ENCODE data around the gene TMEM123. TPM values are rescaled to one million over a fixed set of nuclear protein-coding genes. Genes with fewer than 3 reads are reported as not detected.

Gene TMEM123
- total RNA-seq, 1 experiment from 2014 or later, result 400 TPM

GRCh38 chr11:102491969-102492368 lies 39.4 kb upstream of the TMEM123 start:
- Mint-ChIP-seq H3K4me3 (ENCODE audit: unreplicated experiment) (no peak overlapping the region), H3K27me3 (ENCODE audit: insufficient read depth, unreplicated experiment) (no peaks in the 10 kb centered on the region), H3K4me1 (ENCODE audit: low read depth, unreplicated experiment) (peaks cover 33% of the 10 kb centered on the region), H3K27ac (ENCODE audit: unreplicated experiment) (no peak overlapping the region), H3K9me3 (ENCODE audit: unreplicated experiment) (no peaks in the 10 kb centered on the region), H3K36me3 (ENCODE audit: insufficient read depth, unreplicated experiment) (no peaks in the 10 kb centered on the region)
- peaks cover 33% of the 10 kb centered on the region for H3K4me1 ChIP-seq
- H3K9me3 ChIP-seq, result no peaks in the 10 kb centered on the region
- no peak for DNase-seq
- ChIA-PET CTCF (no interaction called here), POLR2A (no interaction called here)
- H3K27me3 ChIP-seq (replicated peaks; ENCODE audit: control insufficient read depth, insufficient read depth, low read length), result no peaks in the 10 kb centered on the region
- no peak for TF ChIP-seq CTCF (IDR thresholded peaks at IDR 0.05; ENCODE audit: insufficient read depth in 1 of 2, low read depth in 1 of 2, low read length in 1 of 2, severe bottlenecking in 1 of 2, unreplicated experiment in 1 of 2)
- H3K36me3 ChIP-seq (ENCODE audit: control insufficient read depth, insufficient read depth, low read length), result no peaks in the 10 kb centered on the region
- BruUV-seq (replicated peaks), result no TSS peak
- intact Hi-C loops (cut with micrococcal nuclease; ENCODE audit: unreplicated experiment), result loop anchor here (10.0 kb wide), 1 partner anchor 627 kb away; no protein-coding TSS in a partner anchor
- H3K4me3 ChIP-seq (ENCODE audit: low read depth, low read length), result no peak overlapping the region

DNA sequence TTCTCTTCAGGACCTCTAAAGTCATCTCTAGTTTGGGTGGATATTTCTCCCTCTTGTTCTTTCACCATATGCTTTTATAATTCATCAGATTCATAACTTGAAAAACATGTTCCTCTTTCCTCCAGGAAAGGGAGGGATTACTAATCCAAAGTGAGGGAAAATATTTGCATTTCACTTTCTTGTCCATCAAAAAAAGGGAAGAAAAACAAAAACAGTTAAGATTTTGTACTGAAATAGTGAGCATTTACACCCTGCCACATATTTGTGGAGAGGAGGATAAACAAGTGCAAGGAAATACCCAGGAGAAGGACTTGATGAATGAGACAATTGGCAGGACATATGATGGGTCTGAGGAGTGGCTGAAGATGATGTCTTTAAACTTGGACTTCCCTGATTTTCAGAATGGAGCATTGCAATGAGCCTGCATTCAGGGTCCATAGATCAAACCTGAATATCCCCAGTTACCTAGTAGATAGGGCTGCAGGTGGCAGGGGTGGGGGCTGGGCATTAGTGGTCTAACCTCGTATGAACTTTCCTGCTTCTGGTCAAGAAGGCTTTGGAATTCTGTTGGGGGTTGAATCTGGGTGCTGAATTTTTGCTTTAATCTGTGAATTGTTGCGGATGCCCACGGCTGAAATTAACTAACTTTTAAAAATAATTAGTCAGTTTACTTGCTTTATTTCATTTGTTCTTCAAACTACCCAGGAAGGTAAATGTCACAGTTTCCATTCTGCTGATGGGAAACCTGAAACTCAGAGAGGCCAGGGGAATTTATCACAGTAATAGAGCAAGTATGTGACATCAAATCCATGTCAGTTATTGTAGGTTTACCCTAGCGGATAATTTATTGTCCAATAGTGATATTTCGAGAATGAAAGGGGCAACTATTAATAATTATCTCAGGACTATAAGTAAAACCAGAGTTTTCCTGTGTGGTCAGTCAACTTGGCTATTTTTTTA lies 36.9 kb upstream of the TMEM123 start:
- no peaks in the 10 kb centered on the region for H3K9me3 Mint-ChIP-seq (ENCODE audit: unreplicated experiment)
- Histone ChIP-seq H3K27me3 (replicated peaks; ENCODE audit: control insufficient read depth, insufficient read depth, low read length) (no peaks in the 10 kb centered on the region), H3K9me3 (no peaks in the 10 kb centered on the region), H3K4me1 (peaks cover 16% of the 10 kb centered on the region), H3K36me3 (ENCODE audit: control insufficient read depth, insufficient read depth, low read length) (no peaks in the 10 kb centered on the region), H3K4me3 (ENCODE audit: low read depth, low read length) (no peak overlapping the region)
- TF ChIP-seq CTCF (IDR thresholded peaks at IDR 0.05; ENCODE audit: insufficient read depth in 1 of 2, low read depth in 1 of 2, low read length in 1 of 2, severe bottlenecking in 1 of 2, unreplicated experiment in 1 of 2), result no peak
- ChIA-PET POLR2A (no interaction called here), CTCF (no interaction called here)
- no peaks in the 10 kb centered on the region for H3K27me3 Mint-ChIP-seq (ENCODE audit: insufficient read depth, unreplicated experiment)
- no TSS peak for BruUV-seq (replicated peaks)
- intact Hi-C loops (cut with micrococcal nuclease; ENCODE audit: unreplicated experiment), result loop anchor here (10.0 kb wide), 1 partner anchor 625 kb away; no protein-coding TSS in a partner anchor
- DNase-seq, result no peak
- H3K36me3 Mint-ChIP-seq (ENCODE audit: insufficient read depth, unreplicated experiment), result no peaks in the 10 kb centered on the region
- H3K4me1 Mint-ChIP-seq (ENCODE audit: low read depth, unreplicated experiment), result peaks cover 16% of the 10 kb centered on the region
- H3K4me3 Mint-ChIP-seq (ENCODE audit: unreplicated experiment), result no peak overlapping the region
- H3K27ac Mint-ChIP-seq (ENCODE audit: unreplicated experiment), result no peak overlapping the region

GRCh38 chr11:102488208-102488607 lies 35.6 kb upstream of the TMEM123 start:
- no peaks in the 10 kb centered on the region for H3K27me3 Mint-ChIP-seq (ENCODE audit: insufficient read depth, unreplicated experiment)
- H3K4me3 Mint-ChIP-seq (ENCODE audit: unreplicated experiment), result no peak overlapping the region
- Histone ChIP-seq H3K9me3 (no peaks in the 10 kb centered on the region), H3K36me3 (ENCODE audit: control insufficient read depth, insufficient read depth, low read length) (no peaks in the 10 kb centered on the region), H3K4me1 (peaks cover 5% of the 10 kb centered on the region), H3K27me3 (replicated peaks; ENCODE audit: control insufficient read depth, insufficient read depth, low read length) (no peaks in the 10 kb centered on the region), H3K4me3 (ENCODE audit: low read depth, low read length) (no peak overlapping the region)
- POLR2A ChIA-PET, result no interaction called here
- no TSS peak for BruUV-seq (replicated peaks)
- H3K36me3 Mint-ChIP-seq (ENCODE audit: insufficient read depth, unreplicated experiment), result no peaks in the 10 kb centered on the region
- no peak for DNase-seq
- peaks cover 8% of the 10 kb centered on the region for H3K4me1 Mint-ChIP-seq (ENCODE audit: low read depth, unreplicated experiment)
- intact Hi-C loops (cut with micrococcal nuclease; ENCODE audit: unreplicated experiment), result no loop called here
- H3K9me3 Mint-ChIP-seq (ENCODE audit: unreplicated experiment), result no peaks in the 10 kb centered on the region
- H3K27ac Mint-ChIP-seq (ENCODE audit: unreplicated experiment), result no peak overlapping the region
- TF ChIP-seq CTCF (IDR thresholded peaks at IDR 0.05; ENCODE audit: insufficient read depth in 1 of 2, low read depth in 1 of 2, low read length in 1 of 2, severe bottlenecking in 1 of 2, unreplicated experiment in 1 of 2), result no peak
- CTCF ChIA-PET, result no interaction called here

All from Caco-2 (cell line).